ACHN (cell line): Measurements from ENCODE around the gene LY6G5C.

ENCODE experiments used
- DNase-seq: peaks from one replicate; pipeline ENCODE4 v3.0.0-alpha.2; 2015
- in situ Hi-C: cut with HindIII; loops from 2 replicates; pipeline ENCODE4 v1.10.0; 2017; ENCODE audit warnings: low sequenced_read_pairs, low pct_ligation_motif_present, low pct_unique_long_range_greater_than_20kb

Gene LY6G5C, protein sequence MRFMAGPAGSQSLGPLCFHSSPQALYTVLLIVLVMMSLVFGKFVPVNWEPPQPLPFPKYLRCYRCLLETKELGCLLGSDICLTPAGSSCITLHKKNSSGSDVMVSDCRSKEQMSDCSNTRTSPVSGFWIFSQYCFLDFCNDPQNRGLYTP

DNA sequence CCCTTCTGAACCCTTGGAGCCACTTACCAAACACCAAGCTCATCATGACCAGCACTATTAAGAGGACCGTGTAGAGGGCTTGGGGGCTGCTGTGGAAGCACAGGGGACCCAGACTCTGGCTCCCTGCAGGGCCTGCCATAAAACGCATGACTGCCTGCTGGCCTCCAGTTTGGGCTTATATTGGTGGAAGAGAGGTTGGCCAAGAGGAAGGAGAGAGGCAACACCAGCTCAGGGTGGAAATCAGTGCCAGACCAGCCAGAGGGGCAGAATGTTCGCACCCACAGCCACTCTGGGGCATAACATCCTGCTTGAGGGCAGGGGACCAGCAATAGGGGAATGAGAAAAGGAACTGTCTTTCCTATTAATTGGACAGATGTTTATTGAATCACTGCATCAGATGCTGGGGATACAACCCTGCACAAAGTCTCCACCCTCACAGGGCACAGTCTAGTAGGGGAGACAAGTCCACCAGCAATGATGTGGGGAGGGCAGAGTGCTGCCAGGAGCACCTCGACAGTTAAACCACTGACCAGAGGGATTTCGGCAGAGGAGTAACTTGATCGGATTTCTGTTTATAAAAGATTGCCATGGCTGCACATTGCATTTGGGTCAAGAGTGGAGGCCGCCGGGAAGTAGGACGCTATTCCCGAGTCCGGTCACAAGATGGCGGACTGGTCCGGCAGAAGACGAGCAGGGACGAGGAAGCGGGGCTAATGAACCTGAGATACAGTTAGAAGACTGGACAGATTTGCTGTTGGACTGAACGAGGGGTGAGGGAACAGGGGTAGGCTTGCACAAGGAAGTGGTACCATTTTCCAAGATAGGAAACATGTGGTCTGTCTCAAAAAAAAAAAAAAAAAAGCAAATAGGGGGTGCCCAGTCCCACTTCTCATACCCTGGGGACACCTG lies at the start of gene LY6G5C:
TSS of gene LY6G5C (minus strand) at position 842 of the 909 bp plus-strand sequence. CDS start at position 148, 694 bp downstream.
- DNase-seq = peak; percentile 82
- in situ Hi-C loops = no loop called here

DNA sequence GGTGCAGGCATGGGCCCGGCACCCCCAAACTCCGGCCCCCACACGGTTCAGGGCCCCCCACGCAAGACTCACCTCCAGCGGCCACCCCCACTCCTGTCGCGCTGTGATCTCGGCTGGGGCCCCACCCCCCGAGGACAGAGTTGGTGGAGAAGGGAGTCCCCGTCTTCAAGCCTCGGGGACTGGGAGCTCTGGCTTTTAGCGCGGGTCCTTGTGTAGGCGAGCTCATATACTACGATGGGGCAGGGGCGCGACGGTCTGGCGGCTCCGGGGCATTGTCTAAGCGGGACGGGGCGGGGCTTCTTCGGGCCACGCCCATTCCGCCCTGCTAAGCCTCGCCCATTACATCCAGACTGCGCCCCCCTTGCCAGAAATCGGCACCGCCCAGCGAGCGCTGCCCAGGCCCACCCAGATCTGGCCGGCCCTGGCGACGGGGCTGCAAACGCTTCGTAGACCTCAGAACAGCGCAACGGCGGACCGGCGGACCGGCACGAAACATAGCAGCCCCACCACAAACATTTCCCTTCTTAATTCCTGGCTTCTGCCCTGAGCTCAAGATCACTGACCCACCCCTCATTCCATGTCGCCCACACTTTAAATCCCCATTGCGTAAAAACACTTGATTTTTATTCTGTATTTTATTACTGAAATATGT lies 49.2 kb upstream of the LY6G5C start:
- in situ Hi-C loops = no loop called here
- peak; percentile 79 for DNase-seq

DNA sequence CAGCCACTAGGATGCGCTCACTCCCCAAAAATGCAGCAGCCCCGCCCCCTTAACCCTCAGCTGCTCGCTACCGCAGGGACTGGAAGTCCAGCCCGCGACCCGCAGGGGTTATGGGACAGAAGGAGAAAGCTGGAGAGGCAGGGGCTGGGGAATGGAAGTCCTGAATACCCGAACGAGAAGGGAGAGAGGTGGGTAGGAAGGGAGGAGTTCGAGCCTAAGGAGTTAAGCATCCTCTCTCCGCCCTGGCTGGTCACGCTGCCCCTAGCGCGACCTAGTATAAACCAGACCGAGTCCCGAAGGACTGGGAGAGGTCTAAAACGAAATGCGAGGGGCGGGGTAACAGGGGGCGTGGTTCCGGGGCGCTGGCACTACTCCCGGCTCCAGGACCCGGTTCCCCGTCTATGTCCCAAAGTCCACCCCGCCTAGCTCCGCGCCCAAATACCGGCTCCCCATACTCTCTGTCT lies 48.7 kb upstream of the LY6G5C start:
- in situ Hi-C loops = no loop called here

DNA sequence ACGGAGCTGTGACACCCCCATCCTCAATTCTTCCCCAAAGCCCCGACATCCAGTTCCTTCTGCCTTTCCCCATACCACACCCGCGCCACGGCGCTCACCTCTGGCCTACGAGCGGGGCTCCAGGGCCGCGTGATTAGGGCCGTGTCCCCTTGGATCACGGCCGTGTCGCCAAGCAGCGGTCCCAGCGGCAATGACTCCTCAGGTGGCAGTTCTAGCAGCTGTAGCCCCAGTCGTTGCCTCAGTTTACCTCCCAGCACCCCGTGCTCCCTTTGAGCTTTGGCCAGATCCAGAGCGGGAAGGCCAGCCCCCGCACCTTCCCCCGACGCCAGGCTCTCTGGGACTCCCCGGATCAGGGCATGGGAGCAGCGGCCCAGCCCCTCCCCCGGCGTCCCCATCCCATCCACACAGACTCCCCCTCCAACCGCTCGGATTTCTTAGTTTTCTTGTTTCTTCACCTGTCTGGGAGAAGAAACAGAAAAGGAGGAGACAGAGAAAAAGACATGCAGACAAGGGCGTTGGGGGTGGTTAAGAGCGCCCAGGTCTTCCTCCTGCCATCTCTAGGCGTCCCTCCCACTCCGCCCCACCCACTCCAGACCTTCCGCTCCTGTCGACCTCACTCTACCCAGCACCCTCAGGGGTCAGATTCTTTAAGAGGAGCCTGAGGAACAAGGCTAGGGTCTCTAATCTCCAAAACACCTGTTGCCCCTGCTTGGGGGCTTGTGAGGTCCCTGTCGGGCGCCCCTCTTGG lies 48.1 kb upstream of the LY6G5C start, which contains the start of gene DDAH2:
TSS of gene DDAH2 (minus strand) at position 533 of the 748 bp plus-strand sequence. CDS start at position 395, 138 bp downstream.
- in situ Hi-C loops = no loop called here
- no peak for DNase-seq

More for the DNA sequence above, 48.7 kb upstream of the LY6G5C start:
- peak; percentile 85 for DNase-seq

DNA sequence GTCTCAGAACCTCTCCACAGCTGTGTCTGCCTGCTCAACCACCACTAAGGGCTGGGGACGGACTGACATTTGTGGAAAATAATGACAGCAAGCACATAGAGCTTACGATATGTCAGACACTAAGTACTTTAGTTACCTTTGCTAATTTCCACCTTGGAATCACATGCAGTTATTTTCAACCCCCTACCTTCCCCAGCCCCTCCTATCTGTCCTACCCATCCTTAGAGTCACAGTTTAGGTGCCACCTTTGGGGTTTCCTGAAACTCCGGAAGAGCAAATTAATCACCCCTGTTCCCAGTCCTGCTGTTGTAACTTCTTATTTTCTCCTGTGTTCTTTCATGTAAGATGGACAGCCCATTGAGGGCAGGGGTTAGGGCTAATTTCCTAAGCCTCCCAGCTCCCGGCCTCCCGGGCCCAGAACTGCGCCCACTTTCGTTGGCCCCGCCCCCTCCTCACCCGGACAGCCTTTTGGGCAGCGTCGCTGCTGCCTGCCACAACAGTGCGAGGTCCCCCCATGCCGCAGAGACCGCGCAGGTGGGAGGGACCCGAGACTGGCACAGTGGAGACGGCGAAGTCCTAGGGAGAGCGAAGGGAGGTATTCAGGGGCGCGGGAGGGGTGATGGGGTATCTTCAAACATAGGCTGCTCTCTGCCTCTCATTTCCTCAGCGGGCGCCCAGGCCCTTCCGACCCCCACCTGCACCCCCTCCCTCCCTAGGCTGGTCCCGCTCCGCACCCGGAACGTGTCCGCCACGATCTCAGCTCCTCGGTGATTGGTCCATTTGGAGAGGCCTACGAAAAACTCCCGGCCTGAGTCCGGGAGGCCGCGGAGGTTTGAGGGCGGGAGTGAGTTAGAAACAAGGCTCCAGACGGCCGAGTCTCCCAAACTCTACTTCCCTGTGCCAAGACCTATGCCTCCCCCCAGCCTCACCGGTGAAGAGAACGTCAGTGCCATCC lies 47.1 kb upstream of the LY6G5C start:
- DNase-seq = no peak
- in situ Hi-C loops = no loop called here

DNA sequence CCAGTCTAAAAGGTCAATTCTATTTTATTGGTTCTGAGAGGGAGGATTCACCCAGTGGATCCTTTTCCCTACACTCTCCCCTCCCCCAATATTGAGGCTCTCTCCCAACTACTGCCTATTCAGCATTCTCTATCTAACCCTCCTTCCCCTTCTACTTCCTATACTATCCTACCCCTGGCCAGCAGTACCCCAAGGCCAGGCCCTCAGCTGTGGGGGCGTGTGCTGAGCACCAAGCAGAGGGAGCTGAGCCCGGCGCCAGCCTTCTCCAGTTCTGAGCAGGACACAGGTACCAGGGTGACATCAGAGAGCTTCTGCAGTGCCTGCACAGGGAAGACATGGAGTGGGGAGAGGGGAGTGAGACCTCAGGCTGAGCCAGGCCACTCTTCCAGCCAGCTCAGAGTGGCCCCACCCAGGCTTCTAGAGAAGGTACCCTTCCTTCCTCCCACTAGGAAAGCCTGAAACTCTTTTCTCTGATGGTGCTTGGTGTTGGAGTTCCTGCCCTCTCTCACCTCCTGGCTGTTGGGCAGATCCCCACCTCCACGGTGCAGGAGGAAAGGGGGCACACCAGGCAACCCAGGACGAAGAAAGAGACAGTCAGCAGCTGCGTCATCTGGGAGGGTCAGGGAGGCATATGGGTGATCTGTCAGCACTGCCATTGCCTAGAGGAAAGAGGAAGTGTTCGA lies 46.3 kb upstream of the LY6G5C start:
- in situ Hi-C loops = no loop called here
- no peak for DNase-seq

DNA sequence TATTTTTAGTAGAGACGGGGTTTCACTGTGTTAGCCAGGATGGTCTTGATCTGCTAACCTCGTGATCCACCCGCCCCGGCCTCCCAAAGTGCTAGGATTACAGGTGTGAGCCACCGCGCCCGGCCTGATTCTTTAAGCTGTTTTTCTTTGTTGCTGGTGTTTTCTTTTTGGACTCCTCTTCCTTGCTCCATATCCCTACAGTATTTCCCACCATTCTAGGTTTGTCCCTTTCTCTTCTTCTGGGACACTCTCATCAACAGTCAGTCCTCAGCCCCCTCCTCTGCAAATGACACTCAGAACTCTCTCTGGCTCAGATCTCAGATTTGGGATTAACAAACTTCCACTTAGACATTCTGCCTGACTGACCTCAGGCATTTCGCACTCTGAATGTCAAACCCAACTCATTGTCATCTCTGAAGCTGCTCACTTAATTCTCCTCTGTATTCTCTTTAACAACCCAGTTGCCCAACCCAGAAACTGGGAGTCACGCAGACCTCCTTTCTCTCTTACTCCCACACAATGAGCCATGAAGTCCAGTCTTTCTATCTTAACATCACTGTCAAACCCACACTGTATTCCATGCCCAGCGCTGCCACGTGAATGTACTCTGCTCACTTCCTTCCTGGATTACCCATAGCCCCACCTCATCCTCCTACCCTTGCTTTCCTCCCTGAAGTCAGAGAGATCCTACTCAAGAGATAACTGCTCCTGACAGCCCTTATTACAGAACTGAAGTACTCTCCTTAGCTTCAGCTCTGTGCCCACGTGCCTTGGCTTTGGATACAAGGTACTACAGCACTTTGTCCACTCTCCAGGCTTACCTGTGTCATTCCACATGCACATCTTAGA lies 44.9 kb upstream of the LY6G5C start:
- in situ Hi-C loops = no loop called here
- DNase-seq = no peak

DNA sequence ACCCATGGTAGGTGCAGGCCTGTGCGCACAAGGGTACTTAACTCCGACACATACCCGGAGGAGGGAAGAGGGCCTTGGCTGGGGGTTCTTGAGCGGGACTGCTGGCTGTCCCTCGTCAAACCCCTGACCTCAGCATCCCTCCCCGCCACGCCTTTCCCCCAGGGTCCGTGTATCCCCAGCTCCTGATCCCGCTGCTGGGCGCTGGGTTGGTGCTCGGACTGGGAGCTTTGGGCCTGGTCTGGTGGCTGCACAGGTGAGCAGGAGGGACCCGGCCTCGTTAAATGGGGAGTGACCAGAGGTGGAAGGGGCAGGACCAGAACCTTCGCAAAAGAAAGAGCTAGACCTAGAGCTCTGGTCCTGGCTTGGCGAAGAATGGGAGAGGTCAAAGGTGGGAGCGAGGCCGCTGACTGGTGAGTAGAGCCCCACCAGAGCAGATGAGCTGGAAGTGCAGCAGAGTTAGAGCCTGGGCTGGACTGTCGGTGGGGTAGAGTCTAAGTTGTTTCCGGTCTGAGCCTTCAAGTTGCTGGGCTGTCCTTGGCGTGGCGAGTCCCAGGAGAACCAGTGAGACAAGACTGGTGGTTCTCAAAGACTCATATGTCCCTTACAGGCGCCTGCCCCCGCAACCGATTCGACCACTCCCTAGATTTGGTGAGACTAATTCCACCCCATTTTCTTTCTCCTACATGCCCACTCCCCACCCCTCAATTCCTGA lies 43.3 kb upstream of the LY6G5C start:
- DNase-seq = no peak
- in situ Hi-C loops = no loop called here

DNA sequence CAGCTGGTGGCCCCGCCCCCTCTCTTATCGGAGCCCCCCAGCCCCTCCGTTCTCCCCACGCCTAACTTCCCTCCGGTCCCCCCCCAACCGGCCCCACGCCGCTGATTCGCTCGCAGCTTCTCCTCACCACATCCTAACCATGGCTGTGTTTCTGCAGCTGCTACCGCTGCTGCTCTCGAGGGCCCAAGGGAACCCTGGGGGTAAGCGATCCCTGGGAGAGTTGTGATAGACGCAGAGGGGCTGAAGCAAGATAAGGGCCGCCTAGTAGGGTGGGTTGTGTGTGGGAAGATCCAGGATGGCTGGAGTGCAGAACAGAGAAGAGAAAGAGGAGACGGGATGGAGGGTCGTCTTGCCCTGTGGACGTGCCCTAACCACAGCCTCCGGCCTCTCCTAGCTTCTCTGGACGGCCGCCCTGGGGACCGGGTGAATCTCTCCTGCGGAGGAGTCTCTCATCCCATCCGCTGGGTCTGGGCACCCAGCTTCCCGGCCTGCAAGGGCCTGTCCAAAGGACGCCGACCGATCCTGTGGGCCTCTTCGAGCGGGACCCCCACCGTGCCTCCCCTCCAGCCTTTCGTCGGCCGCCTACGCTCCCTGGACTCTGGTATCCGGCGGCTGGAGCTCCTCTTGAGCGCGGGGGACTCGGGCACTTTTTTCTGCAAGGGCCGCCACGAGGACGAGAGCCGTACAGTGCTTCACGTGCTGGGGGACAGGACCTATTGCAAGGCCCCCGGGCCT lies 42.5 kb upstream of the LY6G5C start, which contains the start of gene MPIG6B:
TSS of gene MPIG6B (plus strand) at position 129 of the 735 bp plus-strand sequence. CDS start at position 140, 11 bp downstream.
- DNase-seq = no peak
- in situ Hi-C loops = no loop called here

DNA sequence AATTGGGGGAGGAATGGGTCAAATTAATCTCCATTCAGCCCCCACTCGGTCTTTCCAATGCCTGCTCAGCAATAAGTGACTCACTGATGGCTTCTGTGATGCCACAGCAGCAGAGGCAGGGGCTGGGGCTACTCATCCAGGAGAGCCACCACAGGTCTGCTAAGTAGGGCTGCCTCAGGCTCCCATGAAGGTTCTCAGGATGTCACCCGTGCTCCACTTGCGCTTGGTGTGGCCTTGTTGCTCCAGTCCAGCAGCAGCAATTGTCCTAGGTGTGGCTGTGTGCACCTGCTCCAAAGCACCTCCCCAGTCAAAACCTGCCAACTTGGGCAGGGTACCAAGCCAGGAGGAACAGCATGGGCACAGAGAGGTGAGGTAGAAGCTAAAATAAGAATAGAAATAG lies 41.3 kb upstream of the LY6G5C start:
- no peak for DNase-seq
- in situ Hi-C loops = no loop called here

DNA sequence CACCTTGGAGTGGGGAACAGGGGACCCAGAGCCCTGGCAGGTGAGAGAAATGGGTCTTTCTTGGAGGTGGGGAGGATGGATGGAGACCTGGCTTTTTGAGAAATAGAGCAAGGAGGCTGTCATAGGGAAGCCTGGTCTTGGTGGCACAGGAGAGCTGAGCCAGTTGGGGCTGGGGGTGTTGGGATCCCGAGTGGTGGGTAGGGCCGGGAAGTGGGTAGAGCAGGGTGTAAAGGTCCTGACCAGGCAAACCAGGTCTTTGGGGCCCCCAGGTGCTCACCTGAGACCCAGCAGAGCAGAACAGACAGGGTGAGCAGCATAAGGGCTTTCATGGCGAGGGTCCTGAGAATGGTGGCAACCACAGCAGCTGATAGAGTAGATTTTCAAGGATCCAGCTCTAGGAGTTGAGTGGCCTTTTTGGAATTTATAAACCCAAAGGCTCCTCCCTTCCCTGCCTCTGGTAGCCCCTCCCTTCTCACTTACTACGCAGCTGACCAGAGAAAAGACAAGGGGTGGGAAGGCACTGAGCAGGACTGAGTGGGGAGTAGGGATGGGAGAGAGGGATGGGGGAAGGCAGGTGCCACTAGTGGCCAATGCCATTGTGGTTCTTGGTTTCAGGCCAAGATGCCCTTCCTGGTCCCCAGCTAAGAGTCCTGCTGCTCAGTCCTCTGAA lies 40.6 kb upstream of the LY6G5C start, which contains the start of gene LY6G6C:
TSS of gene LY6G6C (minus strand) at position 396 of the 670 bp plus-strand sequence. CDS start at position 329, 67 bp downstream.
- in situ Hi-C loops = no loop called here
- DNase-seq = no peak

DNA sequence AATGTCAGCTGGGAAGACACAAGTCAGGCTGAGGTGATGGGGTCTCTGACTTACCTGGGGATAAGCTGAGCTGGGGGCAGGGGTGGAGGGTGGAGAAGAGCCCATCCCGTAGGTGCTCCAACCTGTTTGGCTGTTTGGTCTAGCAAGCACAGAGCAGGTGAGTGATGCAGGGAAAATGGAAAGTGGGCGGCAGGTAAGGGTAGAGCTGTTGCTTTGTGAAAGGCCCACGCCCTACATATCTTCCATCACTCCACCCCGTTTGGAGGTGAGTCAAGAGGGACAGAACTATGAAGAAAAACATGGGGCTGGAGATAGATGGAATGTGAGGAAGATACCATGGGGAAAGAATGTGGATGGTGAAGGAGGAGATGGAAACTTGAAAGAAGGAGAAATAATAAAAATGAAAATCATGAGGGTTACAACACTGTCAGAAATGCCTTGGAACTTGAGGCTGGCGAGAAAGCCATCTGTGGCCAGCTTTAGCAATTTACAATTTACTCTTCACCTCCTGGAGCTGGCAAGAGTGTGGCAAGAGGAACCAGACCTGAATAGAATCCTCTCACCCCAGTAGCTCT lies 39.4 kb upstream of the LY6G5C start:
- no peak for DNase-seq
- in situ Hi-C loops = no loop called here

DNA sequence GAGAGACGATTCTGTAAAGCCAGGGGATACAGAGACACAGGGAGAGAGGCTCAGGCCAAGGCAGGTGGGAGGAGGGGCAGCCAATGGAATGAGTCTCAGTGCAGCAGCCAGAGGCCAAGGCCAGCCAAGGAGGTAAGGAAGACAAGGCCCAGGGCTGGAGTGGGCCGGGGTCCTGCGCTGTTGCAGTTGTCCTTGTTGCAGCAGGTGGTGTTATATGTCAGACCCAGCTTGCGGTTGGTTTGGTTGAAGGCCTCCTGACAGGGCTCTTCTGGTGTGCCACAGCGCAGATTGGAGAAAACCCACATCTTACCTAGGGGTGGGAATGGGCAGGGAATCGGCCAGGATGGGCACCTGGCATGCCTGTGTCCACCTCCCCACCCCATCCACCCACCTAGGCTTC lies 38.1 kb upstream of the LY6G5C start:
- no peak for DNase-seq
- in situ Hi-C loops = no loop called here

DNA sequence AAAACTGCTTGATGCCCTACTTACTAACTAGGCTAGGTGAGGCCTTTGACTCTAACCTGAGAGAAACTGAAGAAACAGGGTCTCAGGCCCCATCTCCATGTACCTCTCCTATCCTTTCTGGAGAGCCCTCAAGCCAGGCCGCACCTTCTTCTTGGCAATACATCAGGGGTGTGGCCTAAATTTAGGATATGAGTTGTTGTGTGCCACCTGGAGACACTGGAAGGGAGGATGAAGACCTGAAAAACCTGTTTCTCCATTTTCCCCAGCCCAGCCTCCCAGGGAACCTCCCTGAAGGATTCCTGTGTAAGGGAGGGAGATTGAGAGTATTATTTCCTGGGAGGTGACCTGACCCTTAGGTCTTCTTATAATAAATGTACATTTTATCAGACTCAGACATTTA lies 37.4 kb upstream of the LY6G5C start:
- DNase-seq = no peak
- in situ Hi-C loops = no loop called here
